ENCODE measurements around the gene PUS3. TPM values are rescaled to one million over a fixed set of nuclear protein-coding genes. Genes with fewer than 3 reads are reported as not detected.
"Not testable (repeated sequence)": the region's sequence is repeated elsewhere in the genome, so short reads cannot be mapped to it uniquely, and the experiment has no call there.

Gene PUS3
- polyA plus RNA-seq, 12 donors = 9.1 to 15.7 (median 13.0) TPM; not detected in 1

- no peak for DNase-seq
Observed at GRCh38 chr11:125872138-125872491, 30.9 kb downstream of the PUS3 start.

DNA sequence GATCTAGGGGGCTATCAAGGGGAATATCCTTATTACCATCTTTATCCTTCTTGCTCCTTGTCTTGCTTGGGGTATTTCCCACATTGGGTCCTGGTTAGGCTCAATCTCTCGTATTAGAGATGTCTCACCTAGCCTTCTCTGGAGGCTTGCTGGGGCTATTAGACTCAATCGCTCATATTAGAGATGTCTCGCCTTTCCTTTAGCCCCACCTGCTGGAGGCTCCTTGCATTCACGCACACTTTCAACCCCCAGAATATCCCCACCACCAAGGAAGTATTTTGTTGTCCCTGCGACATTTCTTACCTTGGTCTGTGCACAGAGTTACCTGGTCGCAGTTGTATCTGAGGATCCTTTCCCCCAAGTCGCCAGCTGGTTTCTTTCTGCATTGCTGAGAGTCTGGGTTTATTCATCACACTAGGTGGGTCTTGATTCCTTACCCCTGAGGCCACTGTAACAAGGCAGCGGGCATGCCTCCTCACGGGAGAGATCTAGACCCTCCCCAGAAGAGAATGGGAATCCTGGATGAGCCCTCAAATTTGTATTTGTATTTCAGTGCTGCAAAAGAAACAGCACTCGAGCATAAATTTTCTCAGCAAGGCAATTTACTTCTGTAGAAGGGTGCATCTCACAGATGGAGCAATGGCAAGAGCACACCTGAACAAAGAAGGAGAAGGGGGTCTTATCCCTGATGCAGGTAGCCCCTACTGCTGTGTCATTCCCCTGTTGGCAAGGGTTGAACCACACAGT is 31.4 kb downstream of the PUS3 start:
- no peak for DNase-seq

DNA sequence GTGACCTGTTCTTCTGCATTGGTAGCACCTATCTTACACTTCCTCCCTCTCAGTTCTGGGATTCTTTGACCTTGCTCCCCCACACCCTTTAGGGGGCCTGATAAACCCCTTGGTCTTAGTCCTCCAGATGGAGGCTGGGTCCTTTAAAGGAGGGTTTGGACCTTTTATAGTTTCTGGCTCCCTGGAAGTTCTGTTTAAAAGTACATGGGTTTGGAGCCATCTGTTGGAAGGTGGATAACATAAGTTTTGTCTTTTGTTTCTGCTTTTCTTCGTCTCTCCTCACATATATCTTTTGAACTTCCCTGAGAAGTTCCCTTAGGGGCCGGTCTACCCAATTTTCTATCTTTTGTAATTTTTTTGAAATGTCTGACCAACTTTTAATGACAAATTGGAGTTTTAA is 33.5 kb downstream of the PUS3 start:
- no peak for DNase-seq

DNA sequence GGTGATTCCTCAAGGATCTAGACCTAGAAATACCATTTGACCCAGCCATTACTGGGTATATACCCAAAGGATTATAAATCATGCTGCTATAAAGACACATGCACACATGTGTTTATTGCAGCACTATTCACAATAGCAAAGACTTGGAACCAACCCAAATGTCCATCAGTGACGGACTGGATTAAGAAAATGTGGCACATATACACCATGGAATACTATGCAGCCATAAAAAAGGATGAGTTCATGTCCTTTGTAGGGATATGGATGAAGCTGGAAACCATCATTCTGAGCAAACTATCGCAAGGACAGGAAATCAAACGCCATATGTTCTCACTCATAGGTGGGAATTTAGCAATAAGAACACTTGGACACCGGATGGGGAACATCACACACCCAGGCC is 37.7 kb downstream of the PUS3 start:
- not testable (repeated sequence) for DNase-seq

GRCh38 chr11:125862786-125863185 is 40.2 kb downstream of the PUS3 start:
- not testable (repeated sequence) for DNase-seq

DNA sequence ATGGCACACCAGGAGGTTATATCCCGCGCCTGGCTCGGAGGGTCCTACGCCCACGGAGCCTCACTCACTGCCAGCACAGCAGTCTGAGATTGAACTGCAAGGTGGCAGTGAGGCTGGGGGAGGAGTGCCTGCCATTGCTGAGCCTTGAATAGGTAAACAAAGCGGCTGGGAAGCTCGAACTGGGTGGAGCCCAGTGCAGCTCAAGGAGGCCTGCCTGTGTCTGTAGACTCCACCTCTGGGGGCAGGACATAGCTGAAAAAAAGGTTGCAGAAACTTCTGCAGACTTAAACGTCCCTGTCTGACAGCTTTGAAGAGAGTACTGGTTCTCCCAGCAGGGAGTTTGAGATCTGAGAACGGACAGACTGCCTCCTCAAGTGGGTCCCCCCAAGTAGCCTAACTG is 45.3 kb downstream of the PUS3 start:
- DNase-seq = not testable (repeated sequence)

DNA sequence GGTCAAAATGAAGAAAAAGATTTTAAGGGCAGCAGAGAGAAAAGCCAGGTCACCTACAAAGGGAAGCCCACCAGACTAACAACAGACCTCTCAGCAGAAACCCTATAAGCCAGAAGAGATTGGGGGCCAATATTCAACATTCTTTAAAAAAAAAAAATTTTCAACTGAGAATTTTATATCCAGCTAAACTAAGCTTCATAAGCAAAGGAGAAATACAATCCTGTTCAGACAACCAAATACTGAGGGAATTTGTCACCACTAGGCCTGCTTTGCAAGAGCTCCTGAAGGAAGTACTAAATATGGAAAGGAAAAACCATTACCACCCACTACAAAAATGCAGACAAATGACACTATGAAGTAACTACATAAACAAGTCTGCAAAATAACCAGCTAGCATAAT is 56.8 kb downstream of the PUS3 start:
- no peak for DNase-seq

Other genes with a start within 250 kb of the PUS3 start
- gene ACRV1, start 222.4 kb downstream of the PUS3 start, polyA plus RNA-seq (ENCODE audit: insufficient read length in 12 of 12) = 1 to 10 TPM in 1 of 12 donors, under 1 TPM in 9, not detected in 2; 0.10 to 1.4 (median 0.37) TPM
- under 1 TPM in 1 of 12 donors, not detected in 11; 0.13 TPM for gene PATE1, start 156.9 kb downstream of the PUS3 start, polyA plus RNA-seq (ENCODE audit: insufficient read length in 12 of 12)
- gene PATE2, start 124.4 kb downstream of the PUS3 start, polyA plus RNA-seq (ENCODE audit: insufficient read length in 12 of 12) = under 1 TPM in 3 of 12 donors, not detected in 9; 0.11 to 0.33 (median 0.15) TPM
- gene PATE3, start 115.1 kb downstream of the PUS3 start, polyA plus RNA-seq (ENCODE audit: insufficient read length in 12 of 12) = not detected
- gene PATE4, start 69.9 kb downstream of the PUS3 start, polyA plus RNA-seq (ENCODE audit: insufficient read length in 12 of 12) = under 1 TPM in 4 of 12 donors, not detected in 8; 0.10 to 0.26 (median 0.12) TPM
- gene HYLS1, start 15.5 kb downstream of the PUS3 start, polyA plus RNA-seq (ENCODE audit: insufficient read length in 12 of 12) = 1 to 10 TPM in 11 of 12 donors, not detected in 1; 4.2 to 7.8 (median 6.5) TPM
- gene DDX25, start 1.3 kb upstream of the PUS3 start, polyA plus RNA-seq (ENCODE audit: insufficient read length in 12 of 12) = 1 to 10 TPM in 1 of 12 donors, under 1 TPM in 9, not detected in 2; 0.13 to 1.2 (median 0.60) TPM
- gene VSIG10L2, start 42.8 kb upstream of the PUS3 start, polyA plus RNA-seq (ENCODE audit: insufficient read length in 12 of 12) = under 1 TPM in 4 of 12 donors, not detected in 8; 0.04 to 0.59 (median 0.05) TPM
- gene CDON, start 159.7 kb upstream of the PUS3 start, polyA plus RNA-seq (ENCODE audit: insufficient read length in 12 of 12) = 10 to 100 TPM in 11 of 12 donors, not detected in 1; 12.4 to 74.0 (median 27.3) TPM

All from muscle of arm (tissue), 12 donors.